Dedifferentiated amniotic fluid mesenchymal stem cell (primary cell): Measurements from ENCODE around the gene EEPD1.

ENCODE experiments used
- DNase-seq: peaks from one replicate; pipeline ENCODE4 v3.0.0-alpha.2; 2016; ENCODE audit errors: extremely low spot score

Gene EEPD1

GRCh38 chr7:36253699-36254098 is 100.6 kb downstream of the EEPD1 start:
- no peak for DNase-seq

GRCh38 chr7:36258510-36259259 is 105.6 kb downstream of the EEPD1 start:
- peak; percentile 64 for DNase-seq

- DNase-seq: no peak
These were observed 107.4 kb downstream of the EEPD1 start for GRCh38 chr7:36260481-36260880.

- no peak for DNase-seq
These were observed 108.1 kb downstream of the EEPD1 start for GRCh38 chr7:36261019-36261754.

- no peak for DNase-seq
These were observed 109.4 kb downstream of the EEPD1 start for GRCh38 chr7:36262309-36263094.

GRCh38 chr7:36263095-36263484 is 110.0 kb downstream of the EEPD1 start:
- no peak for DNase-seq

- no peak for DNase-seq
These were observed 111.2 kb downstream of the EEPD1 start for GRCh38 chr7:36264123-36264801.

- no peak for DNase-seq
These were observed 112.0 kb downstream of the EEPD1 start for GRCh38 chr7:36264913-36265516.

- DNase-seq: no peak
These were observed 112.6 kb downstream of the EEPD1 start for GRCh38 chr7:36265680-36266079.

GRCh38 chr7:36266190-36266589 is 113.1 kb downstream of the EEPD1 start:
- no peak for DNase-seq

GRCh38 chr7:36266683-36267082 is 113.6 kb downstream of the EEPD1 start:
- no peak for DNase-seq

GRCh38 chr7:36272211-36272566 is 119.1 kb downstream of the EEPD1 start:
- no peak for DNase-seq

- no peak for DNase-seq
These were observed 119.7 kb downstream of the EEPD1 start for GRCh38 chr7:36272567-36273269.

GRCh38 chr7:36273836-36274235 is 120.8 kb downstream of the EEPD1 start:
- DNase-seq: no peak

- DNase-seq: no peak
These were observed 122.8 kb downstream of the EEPD1 start for GRCh38 chr7:36275735-36276284.

- no peak for DNase-seq
These were observed 123.6 kb downstream of the EEPD1 start for GRCh38 chr7:36276428-36277248.

- DNase-seq: no peak
These were observed 124.1 kb downstream of the EEPD1 start for GRCh38 chr7:36277249-36277542.

- no peak for DNase-seq
These were observed 125.1 kb downstream of the EEPD1 start for GRCh38 chr7:36278069-36278619.

- DNase-seq: peak; percentile 49
These were observed 125.6 kb downstream of the EEPD1 start for GRCh38 chr7:36278620-36279172.
